Left renal cortex interstitium (tissue), 4 donors: ENCODE data around the gene TRA2A. TPM values are rescaled to one million over a fixed set of nuclear protein-coding genes. Genes with fewer than 3 reads are reported as not detected.

Experiments used
- DNase-seq, 4 donors: peaks; one replicate each; pipeline ENCODE4 v3.0.0-alpha.2; 2013; ENCODE audit warnings: low read depth in 4 of 4, low spot score in 2 of 4, missing footprints in 1 of 4
- polyA plus RNA-seq, 4 donors: library from polyadenylated mRNA; unstranded; fragments of 120-200 nt; gene quantifications; one replicate each; pipeline ENCODE4 v1.2.1, GENCODE V29; 2013; ENCODE audit not compliant: insufficient read length in 4 of 4

Gene TRA2A
- polyA plus RNA-seq, 4 donors: 123 to 327 (median 224) TPM

- peak in 2 of 4 donors; percentile 71 to 78 for DNase-seq
Measured at GRCh38 chr7:23471106-23471859, 60.5 kb downstream of the TRA2A start.

GRCh38 chr7:23470330-23471105, 61.3 kb downstream of the TRA2A start, which contains the start of gene IGF2BP3:
IGF2BP3 (minus strand) TSS chr7:23470491; CDS start chr7:23470110, 381 bp downstream.
- peak in 3 of 4 donors; percentile 84 to 95 (median 93) for DNase-seq

GRCh38 chr7:23469961-23470250, 61.9 kb downstream of the TRA2A start:
- no peak for DNase-seq

GRCh38 chr7:23469150-23469960, 62.4 kb downstream of the TRA2A start:
- DNase-seq: no peak

GRCh38 chr7:23468526-23469149, 63.1 kb downstream of the TRA2A start:
- peak in 1 of 4 donors; percentile 48 for DNase-seq

GRCh38 chr7:23467806-23468525, 63.8 kb downstream of the TRA2A start:
- peak in 1 of 4 donors; percentile 54 for DNase-seq

GRCh38 chr7:23467291-23467805, 64.4 kb downstream of the TRA2A start:
- DNase-seq: no peak

GRCh38 chr7:23462846-23463245, 68.9 kb downstream of the TRA2A start:
- DNase-seq: no peak

GRCh38 chr7:23458044-23458443, 73.7 kb downstream of the TRA2A start:
- DNase-seq: no peak

- DNase-seq: no peak
Measured at GRCh38 chr7:23456093-23456492, 75.7 kb downstream of the TRA2A start.

- no peak for DNase-seq
Measured at GRCh38 chr7:23454881-23455526, 76.8 kb downstream of the TRA2A start.

Other genes starting within 250 kb of the TRA2A start
- gene MALSU1, start 232.6 kb downstream of the TRA2A start, polyA plus RNA-seq: 10 to 100 TPM; 47.8 to 61.9 (median 53.9) TPM
- 10 to 100 TPM; 52.3 to 72.2 (median 59.0) TPM for gene IGF2BP3, start 61.5 kb downstream of the TRA2A start, polyA plus RNA-seq
- 10 to 100 TPM; 15.3 to 20.7 (median 18.6) TPM for gene CCDC126, start 65.4 kb upstream of the TRA2A start, polyA plus RNA-seq
- gene FAM221A, start 148.2 kb upstream of the TRA2A start, polyA plus RNA-seq: 10 to 100 TPM; 11.5 to 24.8 (median 18.1) TPM
- gene STK31, start 178.2 kb upstream of the TRA2A start, polyA plus RNA-seq: 1 to 10 TPM in 3 of 4 donors, under 1 TPM in 1; 0.60 to 1.3 (median 1.1) TPM